ENCODE results near the gene RHOV. TPM values are rescaled to one million over a fixed set of nuclear protein-coding genes. Genes with fewer than 3 reads are reported as not detected.

RHOV gene
- total RNA-seq, 1 experiment from 2014 or later, result 6.0 TPM

DNA sequence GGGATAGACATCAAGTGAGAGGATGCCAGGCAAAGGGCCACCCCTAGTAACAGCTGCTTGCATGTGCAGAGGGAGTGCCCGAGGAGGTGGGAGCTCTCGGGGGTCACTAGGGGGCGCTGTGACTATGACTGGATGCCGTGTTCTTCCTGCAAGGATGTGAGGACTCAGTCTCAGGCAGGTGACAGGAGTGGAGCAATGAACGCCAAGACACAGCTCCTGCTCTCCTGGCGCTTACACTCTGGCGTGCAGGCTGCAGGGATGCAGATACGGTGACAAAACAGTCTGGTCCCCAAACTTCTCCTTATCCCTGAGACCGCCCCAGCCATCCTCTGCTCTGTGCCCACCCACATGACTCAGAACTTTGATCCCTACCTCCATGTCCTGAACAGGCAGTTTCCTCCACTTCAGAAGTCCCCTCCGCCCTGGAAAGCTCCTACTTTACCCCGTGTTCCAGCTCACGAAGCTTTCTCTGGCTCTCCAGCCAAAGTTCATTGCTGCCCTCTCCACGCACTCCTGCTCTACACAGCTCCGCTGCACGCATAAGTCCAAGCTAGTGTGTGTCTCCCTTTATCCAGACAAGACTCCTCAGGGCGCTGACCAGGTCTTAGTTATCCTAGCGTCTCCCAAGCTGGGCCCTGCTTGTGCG, 14.7 kb downstream of the RHOV start:
- no peaks in the 10 kb centered on the region for H3K79me2 ChIP-seq (ENCODE audit: insufficient read depth, low read length)
- H4K20me1 ChIP-seq (ENCODE audit: insufficient read depth), result no peaks in the 10 kb centered on the region
- peak; percentile 74 for TF ChIP-seq RAD21 (IDR thresholded peaks at IDR 0.05; ENCODE audit: low read depth)
- TF ChIP-seq, protein P1, sequence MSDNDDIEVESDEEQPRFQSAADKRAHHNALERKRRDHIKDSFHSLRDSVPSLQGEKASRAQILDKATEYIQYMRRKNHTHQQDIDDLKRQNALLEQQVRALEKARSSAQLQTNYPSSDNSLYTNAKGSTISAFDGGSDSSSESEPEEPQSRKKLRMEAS (IDR thresholded peaks at IDR 0.05), result peak; percentile 53
- TF ChIP-seq YY1 (IDR thresholded peaks at IDR 0.05; ENCODE audit: extremely low read depth, insufficient replicate concordance, low read depth, low read length), result peak; percentile 44
- no peak for TF ChIP-seq ZNF274 (IDR thresholded peaks at IDR 0.05; ENCODE audit: low read depth, low read length)
- TF ChIP-seq POLR2AphosphoS5 (IDR thresholded peaks at IDR 0.05; ENCODE audit: low read depth, low read length), result peak; percentile 59
- TF ChIP-seq, protein P2, sequence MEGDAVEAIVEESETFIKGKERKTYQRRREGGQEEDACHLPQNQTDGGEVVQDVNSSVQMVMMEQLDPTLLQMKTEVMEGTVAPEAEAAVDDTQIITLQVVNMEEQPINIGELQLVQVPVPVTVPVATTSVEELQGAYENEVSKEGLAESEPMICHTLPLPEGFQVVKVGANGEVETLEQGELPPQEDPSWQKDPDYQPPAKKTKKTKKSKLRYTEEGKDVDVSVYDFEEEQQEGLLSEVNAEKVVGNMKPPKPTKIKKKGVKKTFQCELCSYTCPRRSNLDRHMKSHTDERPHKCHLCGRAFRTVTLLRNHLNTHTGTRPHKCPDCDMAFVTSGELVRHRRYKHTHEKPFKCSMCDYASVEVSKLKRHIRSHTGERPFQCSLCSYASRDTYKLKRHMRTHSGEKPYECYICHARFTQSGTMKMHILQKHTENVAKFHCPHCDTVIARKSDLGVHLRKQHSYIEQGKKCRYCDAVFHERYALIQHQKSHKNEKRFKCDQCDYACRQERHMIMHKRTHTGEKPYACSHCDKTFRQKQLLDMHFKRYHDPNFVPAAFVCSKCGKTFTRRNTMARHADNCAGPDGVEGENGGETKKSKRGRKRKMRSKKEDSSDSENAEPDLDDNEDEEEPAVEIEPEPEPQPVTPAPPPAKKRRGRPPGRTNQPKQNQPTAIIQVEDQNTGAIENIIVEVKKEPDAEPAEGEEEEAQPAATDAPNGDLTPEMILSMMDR (IDR thresholded peaks at IDR 0.05 in 2 of 3, conservative IDR thresholded peaks at IDR 0.05 in 1 of 3; ENCODE audit: borderline replicate concordance in 1 of 3, insufficient read depth in 1 of 3, low read depth in 2 of 3, low read length in 2 of 3), result peak; percentile 82 to 94 (median 94)
- ChIA-PET POLR2A (interaction anchor here (0.9 to 3.6 kb wide), 6 partner anchors 11 to 35 kb away, joined by 3 to 34 read pairs (median 18); partner anchors contain the start of genes RHOV and VPS18), CTCF (interaction anchor here (0.5 to 6.2 kb wide), 21 partner anchors 10 to 326 kb away, joined by 3 to 166 read pairs (median 7); partner anchors contain the start of genes DNAJC17, PPP1R14D, RAD51 and RHOV), RAD21 (ENCODE audit: low non-redundant PET in 1 of 2, low total read pairs in 2 of 2, uncharacterized antibody in 2 of 2, unreplicated experiment in 2 of 2) (interaction anchor here (0.6 to 4.0 kb wide), 8 partner anchors 14 to 180 kb away, joined by 3 to 29 read pairs (median 11); partner anchors contain the start of genes RHOV (in 2 of the 2) and VPS18 (in 2 of the 2))
- H3K4me3 ChIP-seq (replicated peaks in 1 of 2; ENCODE audit: low read depth in 1 of 2, low read length in 2 of 2), result no peak overlapping the region
- intact Hi-C loops (cut with micrococcal nuclease), result no loop called here
- peaks cover 11 to 17% of the 10 kb centered on the region in 2 experiments; a peak in 3 of 4 replicates for H3K36me3 ChIP-seq (ENCODE audit: control insufficient read depth in 1 of 2, insufficient read depth in 2 of 2, low read length in 2 of 2)
- H2AFZ ChIP-seq (ENCODE audit: low read depth, low read length, poor library complexity, severe bottlenecking), result no peak overlapping the region
- DNase-seq (ENCODE audit: low read depth, low spot score) (peak; percentile 73), ATAC-seq (peak; percentile 84)
- H3K4me2 ChIP-seq (ENCODE audit: low read length), result no peak overlapping the region
- H3K9me2 ChIP-seq (ENCODE audit: insufficient read depth), result no peaks in the 10 kb centered on the region
- H3K4me1 ChIP-seq (ENCODE audit: control insufficient read depth in 1 of 2, insufficient read depth in 2 of 2, low read length in 2 of 2), result peaks cover 16 to 26% of the 10 kb centered on the region in 2 experiments
- no peaks in the 10 kb centered on the region for H3K27me3 ChIP-seq (ENCODE audit: insufficient read depth, low read length)
- no peaks in the 10 kb centered on the region for H3K9me3 ChIP-seq (ENCODE audit: control insufficient read depth in 1 of 2, insufficient read depth in 1 of 2, low read depth in 1 of 2, low read length in 2 of 2)
- no TSS peak for BruUV-seq (replicated peaks)
- H3K9ac ChIP-seq (ENCODE audit: low read length), result no peak overlapping the region
- no peak overlapping the region for H3K27ac ChIP-seq (ENCODE audit: low read depth, low read length)
